ENCODE measurements around the gene PCSK6.

PCSK6 gene

DNA sequence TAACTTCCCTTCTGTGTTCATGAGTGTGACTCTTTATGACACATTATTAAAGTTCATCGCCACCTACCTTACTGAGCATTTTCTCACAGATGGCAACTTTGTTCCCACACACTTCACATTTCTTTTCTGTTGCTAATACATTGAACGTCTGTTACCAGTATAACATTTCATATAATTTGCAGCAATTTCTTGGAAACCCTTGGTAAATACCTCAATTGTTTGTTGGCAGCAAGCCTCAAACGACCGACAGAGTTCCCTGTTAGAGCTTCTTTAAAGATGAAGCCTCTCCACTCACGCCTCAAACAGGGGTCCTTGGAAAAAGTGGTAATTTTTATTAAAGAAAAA is 234.5 kb downstream of the PCSK6 start:
- Histone ChIP-seq H3K36me3 (ENCODE audit: control insufficient read depth, insufficient read depth, low read length) (no peaks in the 10 kb centered on the region), H3K9me3 (ENCODE audit: control insufficient read depth, insufficient read depth, low read length) (no peaks in the 10 kb centered on the region), H3K27me3 (ENCODE audit: control insufficient read depth, insufficient read depth, low read length) (peaks cover 8% of the 10 kb centered on the region; the same call in 1 of the 2 replicates), H3K9ac (ENCODE audit: low read depth, low read length) (no peak overlapping the region), H3K27ac (ENCODE audit: low read depth, low read length) (no peak overlapping the region), H3K4me3 (ENCODE audit: low read depth, low read length) (no peak overlapping the region), H3K4me1 (ENCODE audit: control insufficient read depth, insufficient read depth, low read length) (peaks cover 23% of the 10 kb centered on the region)

DNA sequence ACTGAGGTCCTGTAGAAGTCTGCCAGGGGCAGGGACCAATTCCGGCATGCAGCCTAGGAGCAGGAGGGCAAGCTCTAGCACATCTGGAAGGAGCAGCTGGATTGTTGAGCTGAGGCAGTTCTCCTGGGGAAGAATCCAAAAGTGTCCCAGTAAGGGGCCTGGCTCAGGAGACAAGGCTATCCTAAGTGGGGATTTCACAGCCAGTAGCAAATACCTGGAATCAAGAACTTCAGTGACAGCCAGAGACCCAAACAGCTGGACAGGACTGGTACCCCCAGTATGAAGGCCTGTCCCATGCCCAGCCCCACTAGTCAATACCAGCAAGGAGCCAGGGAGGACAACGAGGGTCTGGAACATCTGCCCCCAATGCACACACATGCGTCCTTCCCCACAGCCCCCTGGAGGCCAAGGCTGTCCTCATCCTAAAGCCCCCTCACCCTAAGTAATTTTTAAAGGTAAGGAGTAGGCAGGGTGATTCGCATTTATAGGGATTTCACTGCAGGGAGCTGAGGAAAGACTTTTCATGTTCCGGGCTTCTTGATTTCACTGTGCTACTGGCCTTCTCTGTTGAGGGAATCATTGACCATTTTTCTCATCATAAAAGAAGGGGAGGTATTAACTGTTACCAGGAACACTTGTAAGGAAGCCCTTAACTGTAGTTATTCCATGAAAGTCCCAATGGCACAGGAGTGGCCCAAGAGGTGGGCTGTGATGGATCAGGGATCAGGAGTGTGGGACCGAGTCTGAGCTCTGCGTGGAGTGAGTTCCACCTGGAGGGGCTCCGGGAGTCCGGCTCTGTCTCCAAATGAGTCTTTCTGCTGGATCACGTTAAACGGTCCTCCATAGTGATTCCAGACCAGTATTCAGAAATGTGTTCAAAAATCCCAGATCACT is 235.1 kb downstream of the PCSK6 start:
- H3K27me3 ChIP-seq (ENCODE audit: control insufficient read depth, insufficient read depth, low read length), result peaks cover 8% of the 10 kb centered on the region; the same call in 1 of the 2 replicates
- peaks cover 28% of the 10 kb centered on the region for H3K4me1 ChIP-seq (ENCODE audit: control insufficient read depth, insufficient read depth, low read length)
- H3K27ac ChIP-seq (ENCODE audit: low read depth, low read length), result no peak overlapping the region
- no peaks in the 10 kb centered on the region for H3K36me3 ChIP-seq (ENCODE audit: control insufficient read depth, insufficient read depth, low read length)
- H3K4me3 ChIP-seq (ENCODE audit: low read depth, low read length), result no peak overlapping the region
- H3K9ac ChIP-seq (ENCODE audit: low read depth, low read length), result no peak overlapping the region
- H3K9me3 ChIP-seq (ENCODE audit: control insufficient read depth, insufficient read depth, low read length), result no peaks in the 10 kb centered on the region

All from HUES48 (cell line).